Measurements from ENCODE around the gene BOD1L1. TPM values are rescaled to one million over a fixed set of nuclear protein-coding genes. Genes with fewer than 3 reads are reported as not detected.

The BOD1L1 gene
- total and polyA plus RNA-seq, 2 experiments from 2014 or later: 6.6 to 16.5 TPM

DNA sequence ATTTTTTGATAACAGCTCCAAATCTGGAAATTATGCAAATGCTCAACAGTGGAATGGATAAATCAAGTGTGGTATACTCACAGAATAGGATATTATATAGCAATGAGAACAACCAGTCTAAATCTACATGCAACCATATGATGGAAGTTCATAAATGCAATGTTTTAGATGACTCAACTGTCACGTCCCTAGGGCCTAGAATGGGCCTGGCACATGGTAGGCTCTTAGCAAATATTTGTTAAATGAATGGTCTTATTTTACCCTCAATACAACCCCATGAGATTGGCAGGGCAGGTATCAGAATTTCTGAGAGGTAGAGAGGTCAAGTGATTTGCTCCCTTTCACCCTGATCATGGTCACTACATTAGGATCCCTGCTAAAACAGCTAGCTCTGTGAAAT, 68.6 kb downstream of the BOD1L1 start:
- no peak for DNase-seq
- H3K4me3 ChIP-seq: no peak overlapping the region; the same call in 1 of the 2 replicates
- peaks cover 16% of the 10 kb centered on the region for H3K4me1 ChIP-seq (ENCODE audit: insufficient read depth)
- no peak overlapping the region for H3K27ac ChIP-seq
- peaks cover 8% of the 10 kb centered on the region for H3F3A ChIP-seq (ENCODE audit: insufficient read depth)
- H3K79me2 ChIP-seq (ENCODE audit: insufficient read depth): no peaks in the 10 kb centered on the region
- no peaks in the 10 kb centered on the region for H4K20me1 ChIP-seq (ENCODE audit: insufficient read depth)
- H3K27me3 ChIP-seq (replicated peaks; ENCODE audit: insufficient read depth): no peaks in the 10 kb centered on the region
- H3K4me2 ChIP-seq (ENCODE audit: unreplicated experiment): peak overlapping the region; percentile 48
- H3K9me3 ChIP-seq (ENCODE audit: low read depth): no peaks in the 10 kb centered on the region
- in situ Hi-C loops (cut with MboI): loop anchor here (10.0 kb wide), 1 partner anchor 824 kb away; no protein-coding TSS in a partner anchor
- no peaks in the 10 kb centered on the region for H3K9me2 ChIP-seq (ENCODE audit: insufficient read depth)
- H3K36me3 ChIP-seq (ENCODE audit: low read depth): no peaks in the 10 kb centered on the region
- WGBS, 2 experiments (ENCODE audit: low coverage in 1 of 2, low lambda C conversion rate in 2 of 2, missing lambda C conversion rate in 2 of 2): 13 to 22% methylated on average over 1 of the region's 1 CpG
- H2AFZ ChIP-seq: peak overlapping the region; percentile 20; the same call in 1 of the 2 replicates
- H3K9ac ChIP-seq: no peak overlapping the region
- no peak for TF ChIP-seq EZH2phosphoT487 (IDR thresholded peaks at IDR 0.05; ENCODE audit: insufficient read depth, low read depth)
- TF ChIP-seq EZH2 (IDR thresholded peaks at IDR 0.05; ENCODE audit: insufficient read depth, poor library complexity, severe bottlenecking): no peak

DNA sequence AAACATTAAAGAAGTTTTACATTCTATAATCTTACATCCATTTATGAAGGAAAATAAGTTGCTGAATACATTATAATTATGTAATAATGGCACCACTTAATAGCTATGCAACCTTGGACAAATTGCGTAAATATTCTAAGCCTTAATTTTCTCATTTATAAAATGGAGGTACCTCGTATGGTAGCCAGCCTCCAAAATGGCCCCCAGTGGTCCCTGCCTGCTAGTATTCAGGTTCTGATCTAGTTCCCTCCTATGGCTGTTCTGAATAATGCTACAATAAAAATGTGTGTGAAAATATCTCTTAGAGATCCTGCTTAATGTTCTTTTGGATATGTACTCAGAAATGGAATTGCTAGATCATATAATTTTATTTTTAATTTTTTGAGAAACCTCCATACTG, 72.2 kb downstream of the BOD1L1 start:
- H3K4me2 ChIP-seq (ENCODE audit: unreplicated experiment): no peak overlapping the region
- no peaks in the 10 kb centered on the region for H3K36me3 ChIP-seq (ENCODE audit: low read depth)
- H3K4me1 ChIP-seq (ENCODE audit: insufficient read depth): peaks cover 16% of the 10 kb centered on the region
- DNase-seq: no peak
- peaks cover 8% of the 10 kb centered on the region for H3F3A ChIP-seq (ENCODE audit: insufficient read depth)
- no peak overlapping the region for H3K9ac ChIP-seq
- WGBS, 2 experiments (ENCODE audit: low coverage in 1 of 2, low lambda C conversion rate in 2 of 2, missing lambda C conversion rate in 2 of 2): 19 to 35% methylated on average over 2 of the region's 2 CpGs
- no peaks in the 10 kb centered on the region for H3K9me2 ChIP-seq (ENCODE audit: insufficient read depth)
- TF ChIP-seq EZH2 (IDR thresholded peaks at IDR 0.05; ENCODE audit: insufficient read depth, poor library complexity, severe bottlenecking): no peak
- no peaks in the 10 kb centered on the region for H3K79me2 ChIP-seq (ENCODE audit: insufficient read depth)
- H3K4me3 ChIP-seq: no peak overlapping the region
- in situ Hi-C loops (cut with MboI): loop anchor here (10.0 kb wide), 1 partner anchor 821 kb away; no protein-coding TSS in a partner anchor
- no peaks in the 10 kb centered on the region for H3K9me3 ChIP-seq (ENCODE audit: low read depth)
- no peak overlapping the region for H2AFZ ChIP-seq
- H4K20me1 ChIP-seq (ENCODE audit: insufficient read depth): no peaks in the 10 kb centered on the region
- peaks cover 6% of the 10 kb centered on the region for H3K27me3 ChIP-seq (replicated peaks; ENCODE audit: insufficient read depth)
- H3K27ac ChIP-seq: no peak overlapping the region

DNA sequence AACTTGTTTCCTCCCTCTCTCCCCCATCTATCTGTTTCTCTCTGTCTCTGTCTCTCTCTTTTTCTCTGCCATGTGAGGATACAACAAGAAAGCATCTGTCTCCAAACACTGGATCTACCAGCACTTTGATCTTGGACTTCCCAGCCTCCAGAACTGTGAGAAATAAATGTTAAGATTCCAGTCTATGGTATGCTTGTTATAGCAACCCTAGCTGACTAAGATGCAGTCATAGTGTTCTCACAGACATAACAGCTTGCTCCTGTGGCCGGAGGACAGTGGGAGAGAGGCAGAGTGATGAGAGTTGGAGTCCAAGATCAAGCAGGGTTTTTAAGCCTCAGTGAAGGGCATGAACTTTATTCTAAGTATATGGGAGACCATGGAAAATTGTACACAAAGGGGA, 74.4 kb downstream of the BOD1L1 start:
- Histone ChIP-seq H3K9me3 (ENCODE audit: low read depth) (no peaks in the 10 kb centered on the region), H3K4me2 (ENCODE audit: unreplicated experiment) (no peak overlapping the region), H3K9me2 (ENCODE audit: insufficient read depth) (no peaks in the 10 kb centered on the region), H3F3A (ENCODE audit: insufficient read depth) (no peaks in the 10 kb centered on the region), H3K27me3 (replicated peaks; ENCODE audit: insufficient read depth) (peaks cover 22% of the 10 kb centered on the region), H3K27ac (no peak overlapping the region), H4K20me1 (ENCODE audit: insufficient read depth) (no peaks in the 10 kb centered on the region), H3K4me1 (ENCODE audit: insufficient read depth) (no peaks in the 10 kb centered on the region), H3K79me2 (ENCODE audit: insufficient read depth) (no peaks in the 10 kb centered on the region), H3K9ac (no peak overlapping the region), H2AFZ (no peak overlapping the region), H3K4me3 (no peak overlapping the region), H3K36me3 (ENCODE audit: low read depth) (no peaks in the 10 kb centered on the region)
- in situ Hi-C loops (cut with MboI): loop anchor here (5.0 to 10.0 kb wide), 2 partner anchors 701 to 818 kb away; no protein-coding TSS in a partner anchor
- TF ChIP-seq EZH2phosphoT487 (IDR thresholded peaks at IDR 0.05; ENCODE audit: insufficient read depth, low read depth) (no peak), EZH2 (IDR thresholded peaks at IDR 0.05; ENCODE audit: insufficient read depth, poor library complexity, severe bottlenecking) (no peak)
- 57 to 83% methylated on average over 1 of the region's 1 CpG for WGBS, 2 experiments (ENCODE audit: low coverage in 1 of 2, low lambda C conversion rate in 2 of 2, missing lambda C conversion rate in 2 of 2)
- no peak for DNase-seq

DNA sequence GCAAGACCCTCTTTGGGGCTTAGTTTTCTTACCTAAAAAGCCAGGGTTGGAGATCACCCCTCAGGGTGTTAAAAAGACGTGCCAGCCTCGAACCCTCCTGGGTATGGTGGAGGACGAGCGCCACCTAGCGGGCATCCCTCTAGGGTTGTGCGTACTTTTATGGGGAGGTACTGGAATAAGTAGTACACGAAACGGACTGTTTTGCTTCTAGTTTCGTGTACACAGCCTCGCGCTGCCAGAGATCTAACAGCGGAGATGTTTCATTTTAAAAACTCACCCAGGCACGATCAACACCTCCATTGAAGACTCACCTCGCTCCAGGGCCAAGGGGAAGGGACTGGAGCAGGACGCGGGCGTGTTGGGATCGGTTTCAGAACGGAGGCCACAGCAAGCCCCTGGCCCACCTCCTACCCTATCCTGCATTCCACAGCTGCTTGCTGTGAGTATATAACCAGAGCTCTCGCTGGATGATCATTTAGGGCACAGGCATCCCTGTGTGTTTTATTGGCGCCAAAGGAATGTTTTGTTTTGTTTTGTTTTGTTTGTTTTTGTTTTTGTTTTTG, 78.5 kb downstream of the BOD1L1 start:
- WGBS, 2 experiments (ENCODE audit: low coverage in 1 of 2, low lambda C conversion rate in 2 of 2, missing lambda C conversion rate in 2 of 2): 8 to 9% methylated on average over 21 of the region's 21 CpGs
- H4K20me1 ChIP-seq (ENCODE audit: insufficient read depth): no peaks in the 10 kb centered on the region
- peaks cover 53% of the 10 kb centered on the region for H3K27me3 ChIP-seq (replicated peaks; ENCODE audit: insufficient read depth)
- H3K9me2 ChIP-seq (ENCODE audit: insufficient read depth): no peaks in the 10 kb centered on the region
- H2AFZ ChIP-seq: peak overlapping the region; percentile 90
- no peaks in the 10 kb centered on the region for H3K9me3 ChIP-seq (ENCODE audit: low read depth)
- peak overlapping the region; percentile 94 for H3K4me2 ChIP-seq (ENCODE audit: unreplicated experiment)
- no peak for TF ChIP-seq EZH2 (IDR thresholded peaks at IDR 0.05; ENCODE audit: insufficient read depth, poor library complexity, severe bottlenecking)
- no peak for TF ChIP-seq EZH2phosphoT487 (IDR thresholded peaks at IDR 0.05; ENCODE audit: insufficient read depth, low read depth)
- no peaks in the 10 kb centered on the region; the same call in 1 of the 2 replicates for H3K4me1 ChIP-seq (ENCODE audit: insufficient read depth)
- in situ Hi-C loops (cut with MboI): no loop called here
- H3K27ac ChIP-seq: no peak overlapping the region
- H3K79me2 ChIP-seq (ENCODE audit: insufficient read depth): no peaks in the 10 kb centered on the region
- no peaks in the 10 kb centered on the region for H3F3A ChIP-seq (ENCODE audit: insufficient read depth)
- H3K9ac ChIP-seq: no peak overlapping the region
- H3K36me3 ChIP-seq (ENCODE audit: low read depth): no peaks in the 10 kb centered on the region
- DNase-seq: peak; percentile 74
- H3K4me3 ChIP-seq: peak overlapping the region; percentile 74
